Measurements from ENCODE around the gene CDKN2AIP.

Gene CDKN2AIP

GRCh38 chr4:183407128-183407585, 37.3 kb upstream of the CDKN2AIP start:
- peak overlapping the region; percentile 41 for H3K4me3 ChIP-seq (ENCODE audit: low read depth, low read length)
- TF ChIP-seq CTCF (IDR thresholded peaks at IDR 0.05; ENCODE audit: borderline replicate concordance, insufficient read depth, low read depth, low read length) = peak; percentile 94

- no peak for TF ChIP-seq CTCF (IDR thresholded peaks at IDR 0.05; ENCODE audit: borderline replicate concordance, insufficient read depth, low read depth, low read length)
- peak overlapping the region; percentile 41 for H3K4me3 ChIP-seq (ENCODE audit: low read depth, low read length)
These were observed 36.6 kb upstream of the CDKN2AIP start for GRCh38 chr4:183407635-183408464.

- no peak overlapping the region for H3K4me3 ChIP-seq (ENCODE audit: low read depth, low read length)
- TF ChIP-seq CTCF (IDR thresholded peaks at IDR 0.05; ENCODE audit: borderline replicate concordance, insufficient read depth, low read depth, low read length) = no peak
These were observed 35.6 kb upstream of the CDKN2AIP start for GRCh38 chr4:183408796-183409195.

- no peak overlapping the region for H3K4me3 ChIP-seq (ENCODE audit: low read depth, low read length)
- no peak for TF ChIP-seq CTCF (IDR thresholded peaks at IDR 0.05; ENCODE audit: borderline replicate concordance, insufficient read depth, low read depth, low read length)
These were observed 35.0 kb upstream of the CDKN2AIP start for GRCh38 chr4:183409483-183409882.

GRCh38 chr4:183409934-183410333, 34.5 kb upstream of the CDKN2AIP start:
- no peak for TF ChIP-seq CTCF (IDR thresholded peaks at IDR 0.05; ENCODE audit: borderline replicate concordance, insufficient read depth, low read depth, low read length)
- H3K4me3 ChIP-seq (ENCODE audit: low read depth, low read length) = no peak overlapping the region

GRCh38 chr4:183411291-183411861, 33.1 kb upstream of the CDKN2AIP start:
- no peak overlapping the region for H3K4me3 ChIP-seq (ENCODE audit: low read depth, low read length)
- no peak for TF ChIP-seq CTCF (IDR thresholded peaks at IDR 0.05; ENCODE audit: borderline replicate concordance, insufficient read depth, low read depth, low read length)

GRCh38 chr4:183412821-183413220, 31.6 kb upstream of the CDKN2AIP start:
- TF ChIP-seq CTCF (IDR thresholded peaks at IDR 0.05; ENCODE audit: borderline replicate concordance, insufficient read depth, low read depth, low read length) = no peak

More at GRCh38 chr4:183412821-183413220, 31.6 kb upstream of the CDKN2AIP start:
- no peak overlapping the region for H3K4me3 ChIP-seq (ENCODE audit: low read depth, low read length)

Measured in GM12875 (cell line).